HCT116 (cell line): ENCODE results near the gene LRIG3. TPM values are rescaled to one million over a fixed set of nuclear protein-coding genes. Genes with fewer than 3 reads are reported as not detected.

Source experiments
- ATAC-seq: fragments of 200-7000 bp; cut with Tn5 transposase; 2 replicates; pipeline ENCODE4 v1.9.1; 2020; ENCODE audit warnings: mild to moderate bottlenecking, moderate library complexity
- BruUV-seq: library from RNA; stranded (reverse); fragments of 400-500 nt; replicated peaks from 2 replicates; lab custom pipeline; 2021; lab: Mats Ljungman, UMichigan
- CTCF ChIA-PET: fragments of 300-600 bp; sonication (Branson Sonifier 250); formaldehyde crosslinking; loops from one replicate; lab custom pipeline; 2021; ENCODE audit warnings: antibody characterized with exemption; lab: Charles Lee
- POLR2A ChIA-PET: fragments of 300-600, 350-600 bp; sonication (Branson Sonifier 250); formaldehyde crosslinking; loops from one replicate; lab custom pipeline; 2021; ENCODE audit warnings: antibody characterized with exemption; lab: Charles Lee
- RAD21 ChIA-PET, 2 experiments: fragments of 300-600 bp; sonication (Branson Sonifier 250); formaldehyde crosslinking; loops; one replicate each; lab custom pipeline; 2023; ENCODE audit warnings: low total read pairs in 2 of 2; ENCODE audit not compliant: uncharacterized antibody in 2 of 2, unreplicated experiment in 2 of 2, low non-redundant PET in 1 of 2; lab: Charles Lee
- DNase-seq: peaks from one replicate; pipeline ENCODE4 v3.0.0-alpha.2; 2010; ENCODE audit warnings: low read depth, low spot score
- H2AFZ ChIP-seq: fragments of 200-600 bp; shearing (Covaris generic), sonication (generic); 2 replicates; pipeline ENCODE4 v1.6.1; 2017; ENCODE audit warnings: low read depth, mixed run types, mixed read lengths, antibody characterized with exemption, low read length; ENCODE audit not compliant: poor library complexity, severe bottlenecking
- H3K27ac ChIP-seq: 2 replicates; pipeline ENCODE4 v1.5.1; 2012; ENCODE audit warnings: low read depth, low read length
- H3K27me3 ChIP-seq: fragments of 200-600 bp; sonication (generic); 2 replicates; pipeline ENCODE4 v1.6.1; 2016; ENCODE audit warnings: mixed run types, low read length, mixed read lengths; ENCODE audit not compliant: insufficient read depth
- H3K36me3 ChIP-seq, 2 experiments: fragments of 200-500 bp in 1 of 2; fragments of 200-600 bp in 1 of 2; sonication (Bioruptor generic) in 1 of 2; sonication (generic) in 1 of 2; 2 replicates each; pipeline versions ENCODE4 v1.5.1 to v1.6.1; 2014 to 2016; ENCODE audit warnings: low read length in 2 of 2, inconsistent platforms in 1 of 2, mixed read lengths in 1 of 2, mixed run types in 1 of 2; ENCODE audit not compliant: insufficient read depth in 2 of 2, control insufficient read depth in 1 of 2
- H3K4me1 ChIP-seq, 2 experiments: fragments of 200-600 bp in 1 of 2; sonication (generic) in 1 of 2; 2 replicates each; pipeline versions ENCODE4 v1.5.1 to v1.6.1; 2012 to 2017; ENCODE audit warnings: low read length in 2 of 2, inconsistent platforms in 1 of 2, mild to moderate bottlenecking in 1 of 2, mixed read lengths in 1 of 2, mixed run types in 1 of 2, moderate library complexity in 1 of 2; ENCODE audit not compliant: insufficient read depth in 2 of 2, control insufficient read depth in 1 of 2
- H3K4me2 ChIP-seq: fragments of 200-600 bp; sonication (generic); 2 replicates; pipeline ENCODE4 v1.6.1; 2017; ENCODE audit warnings: mixed run types, low read length, mixed read lengths
- H3K4me3 ChIP-seq, 2 experiments: fragments of 200-600 bp in 1 of 2; sonication (generic) in 1 of 2; replicated peaks in 1 of 2; 2 replicates each; pipeline ENCODE4 v1.5.1; 2011 to 2016; ENCODE audit warnings: low read length in 2 of 2, control low read depth in 1 of 2, low read depth in 1 of 2, mild to moderate bottlenecking in 1 of 2, mixed read lengths in 1 of 2, mixed run types in 1 of 2
- H3K79me2 ChIP-seq: fragments of 200-600 bp; sonication (generic); 2 replicates; pipeline ENCODE4 v1.6.1; 2017; ENCODE audit warnings: mild to moderate bottlenecking, mixed run types, low read length, moderate library complexity, mixed read lengths; ENCODE audit not compliant: insufficient read depth
- H3K9ac ChIP-seq: fragments of 200-600 bp; sonication (generic); 2 replicates; pipeline ENCODE4 v1.6.1; 2016; ENCODE audit warnings: low read length, mixed read lengths
- H3K9me2 ChIP-seq: fragments of 200-600 bp; sonication (generic), shearing (Covaris generic); 2 replicates; pipeline ENCODE4 v1.6.1; 2017; ENCODE audit warnings: mixed run types, mild to moderate bottlenecking, moderate library complexity; ENCODE audit not compliant: insufficient read depth
- H3K9me3 ChIP-seq, 2 experiments: fragments of 200-500 bp in 1 of 2; fragments of 200-600 bp in 1 of 2; sonication (Bioruptor generic) in 1 of 2; sonication (generic) in 1 of 2; 2 replicates each; pipeline ENCODE4 v1.6.1; 2014 to 2017; ENCODE audit warnings: low read length in 2 of 2, mixed read lengths in 2 of 2, inconsistent platforms in 1 of 2, low read depth in 1 of 2, mild to moderate bottlenecking in 1 of 2, mixed run types in 1 of 2, moderate library complexity in 1 of 2; ENCODE audit not compliant: control insufficient read depth in 1 of 2, insufficient read depth in 1 of 2
- H4K20me1 ChIP-seq: fragments of 200-600 bp; sonication (generic), shearing (Covaris generic); 2 replicates; pipeline ENCODE4 v1.6.1; 2017; ENCODE audit warnings: mixed run types, mild to moderate bottlenecking, moderate library complexity; ENCODE audit not compliant: insufficient read depth
- CBX3 ChIP-seq: IDR thresholded peaks from 2 replicates; pipeline ENCODE4 v1.6.1; 2012; ENCODE audit warnings: low read depth
- EGR1 ChIP-seq: IDR thresholded peaks from 2 replicates; pipeline ENCODE4 v1.6.1; 2012; ENCODE audit warnings: low read depth
- ELF1 ChIP-seq: IDR thresholded peaks from 2 replicates; pipeline ENCODE4 v1.6.1; 2012; ENCODE audit warnings: low read depth, borderline replicate concordance
- EZH2 ChIP-seq: fragments of 200-600 bp; sonication (generic); IDR thresholded peaks from 2 replicates; pipeline ENCODE4 v1.6.1; 2017; ENCODE audit warnings: antibody characterized with exemption, mixed run types
- FOSL1 ChIP-seq: IDR thresholded peaks from 2 replicates; pipeline ENCODE4 v1.6.1; 2012; ENCODE audit warnings: low read depth
- JUND ChIP-seq: IDR thresholded peaks from 2 replicates; pipeline ENCODE4 v1.6.1; 2012
- POLR2A ChIP-seq: IDR thresholded peaks from 2 replicates; pipeline ENCODE4 v1.7.0; 2011; ENCODE audit warnings: borderline replicate concordance; ENCODE audit not compliant: insufficient read depth, insufficient read length; ENCODE audit errors: extremely low read depth
- POLR2AphosphoS5 ChIP-seq: IDR thresholded peaks from 2 replicates; pipeline ENCODE4 v1.6.1; 2011; ENCODE audit warnings: mild to moderate bottlenecking, low read depth, low read length, moderate library complexity
- RAD21 ChIP-seq: IDR thresholded peaks from 2 replicates; pipeline ENCODE4 v1.6.1; 2012; ENCODE audit warnings: low read depth, mild to moderate bottlenecking
- SIN3A ChIP-seq: IDR thresholded peaks from 2 replicates; pipeline ENCODE4 v1.6.1; 2012; ENCODE audit warnings: low read depth
- SP1 ChIP-seq: IDR thresholded peaks from 2 replicates; pipeline ENCODE4 v1.6.1; 2012; ENCODE audit warnings: low read depth
- SRF ChIP-seq: IDR thresholded peaks from 2 replicates; pipeline ENCODE4 v1.6.1; 2012; ENCODE audit warnings: low read depth
- TCF7L2 ChIP-seq: IDR thresholded peaks from 2 replicates; pipeline ENCODE4 v1.7.0; 2011; ENCODE audit warnings: borderline replicate concordance, inconsistent platforms; ENCODE audit not compliant: insufficient read depth, insufficient read length; ENCODE audit errors: extremely low read depth
- YY1 ChIP-seq: IDR thresholded peaks from 2 replicates; pipeline ENCODE4 v1.6.1; 2011; ENCODE audit warnings: low read length, low read depth, moderate library complexity, mild to moderate bottlenecking; ENCODE audit not compliant: insufficient replicate concordance; ENCODE audit errors: extremely low read depth
- ZFX ChIP-seq: fragments of 450-650 bp; IDR thresholded peaks from 2 replicates; pipeline ENCODE4 v1.6.1; 2017
- ZNF274 ChIP-seq: fragments of 200-500 bp; sonication (Bioruptor generic); IDR thresholded peaks from 2 replicates; pipeline ENCODE4 v1.6.1; 2014; ENCODE audit warnings: mild to moderate bottlenecking, low read depth, low read length, inconsistent platforms
- intact Hi-C: fragments of 100-400 bp; cut with micrococcal nuclease; formaldehyde crosslinking; loops from 2 replicates; pipeline ENCODE4 v1.10.0; 2022
- total RNA-seq: library from RNA; stranded (reverse); gene quantifications from one replicate; pipeline ENCODE4 v1.2.1, GENCODE V29; 2021; ENCODE audit not compliant: unreplicated experiment
- TF ChIP-seq, protein P1 (sequence below): IDR thresholded peaks from 2 replicates; pipeline ENCODE4 v1.6.1; 2012; ENCODE audit warnings: low read depth
- TF ChIP-seq, protein P2 (sequence below): IDR thresholded peaks from 2 replicates; pipeline ENCODE4 v1.6.1; 2011; ENCODE audit warnings: mild to moderate bottlenecking, low read length, moderate library complexity; ENCODE audit not compliant: insufficient replicate concordance; ENCODE audit errors: extremely low read depth
- TF ChIP-seq, protein P3 (sequence below): IDR thresholded peaks from 2 replicates; pipeline ENCODE4 v1.6.1; 2012
- TF ChIP-seq, protein P4 (sequence below), 3 experiments: fragments of 200-600 bp in 1 of 3; sonication (generic) in 1 of 3; IDR thresholded peaks in 2 of 3; conservative IDR thresholded peaks in 1 of 3; 2 replicates each; pipeline ENCODE4 v1.5.1; 2012 to 2017; ENCODE audit warnings: low read depth in 2 of 3, low read length in 2 of 3, antibody characterized with exemption in 1 of 3, borderline replicate concordance in 1 of 3, control low read depth in 1 of 3, mild to moderate bottlenecking in 1 of 3, mixed read lengths in 1 of 3, mixed run types in 1 of 3, moderate library complexity in 1 of 3; ENCODE audit not compliant: insufficient read depth in 1 of 3

The LRIG3 gene
- total RNA-seq, 1 experiment from 2014 or later: 11.1 TPM

DNA sequence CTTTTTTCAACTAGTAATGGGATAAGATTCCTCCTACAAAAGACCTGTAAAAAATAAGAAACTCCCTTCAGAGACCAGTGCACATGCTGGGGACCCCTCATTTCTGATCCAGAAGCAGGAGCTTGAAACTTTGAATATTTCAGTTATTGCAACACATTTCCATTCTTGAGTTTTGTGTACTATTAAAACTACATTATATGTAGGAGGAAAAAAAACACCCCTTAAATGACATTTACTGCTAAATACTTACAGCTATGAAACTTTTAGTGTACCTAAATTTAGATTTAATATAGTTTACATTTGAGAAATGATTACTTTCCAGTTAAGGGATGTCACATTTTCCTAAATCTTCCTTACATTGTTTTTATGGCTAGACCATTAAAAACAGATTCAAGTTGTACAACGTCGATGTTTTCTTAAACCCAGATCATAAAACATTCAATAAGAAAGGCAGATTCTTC lies 4.1 kb downstream of the LRIG3 start:
- intact Hi-C loops: no loop called here
- ChIA-PET RAD21 (no interaction called here), POLR2A (no interaction called here), CTCF (no interaction called here)
- H3K4me2 ChIP-seq: no peak overlapping the region
- no peak overlapping the region for H3K9ac ChIP-seq
- H3K27me3 ChIP-seq: no peaks in the 10 kb centered on the region
- no peaks in the 10 kb centered on the region for H4K20me1 ChIP-seq
- peaks cover 53% of the 10 kb centered on the region for H3K79me2 ChIP-seq
- no peaks in the 10 kb centered on the region for H3K9me2 ChIP-seq
- TF ChIP-seq, protein P1, sequence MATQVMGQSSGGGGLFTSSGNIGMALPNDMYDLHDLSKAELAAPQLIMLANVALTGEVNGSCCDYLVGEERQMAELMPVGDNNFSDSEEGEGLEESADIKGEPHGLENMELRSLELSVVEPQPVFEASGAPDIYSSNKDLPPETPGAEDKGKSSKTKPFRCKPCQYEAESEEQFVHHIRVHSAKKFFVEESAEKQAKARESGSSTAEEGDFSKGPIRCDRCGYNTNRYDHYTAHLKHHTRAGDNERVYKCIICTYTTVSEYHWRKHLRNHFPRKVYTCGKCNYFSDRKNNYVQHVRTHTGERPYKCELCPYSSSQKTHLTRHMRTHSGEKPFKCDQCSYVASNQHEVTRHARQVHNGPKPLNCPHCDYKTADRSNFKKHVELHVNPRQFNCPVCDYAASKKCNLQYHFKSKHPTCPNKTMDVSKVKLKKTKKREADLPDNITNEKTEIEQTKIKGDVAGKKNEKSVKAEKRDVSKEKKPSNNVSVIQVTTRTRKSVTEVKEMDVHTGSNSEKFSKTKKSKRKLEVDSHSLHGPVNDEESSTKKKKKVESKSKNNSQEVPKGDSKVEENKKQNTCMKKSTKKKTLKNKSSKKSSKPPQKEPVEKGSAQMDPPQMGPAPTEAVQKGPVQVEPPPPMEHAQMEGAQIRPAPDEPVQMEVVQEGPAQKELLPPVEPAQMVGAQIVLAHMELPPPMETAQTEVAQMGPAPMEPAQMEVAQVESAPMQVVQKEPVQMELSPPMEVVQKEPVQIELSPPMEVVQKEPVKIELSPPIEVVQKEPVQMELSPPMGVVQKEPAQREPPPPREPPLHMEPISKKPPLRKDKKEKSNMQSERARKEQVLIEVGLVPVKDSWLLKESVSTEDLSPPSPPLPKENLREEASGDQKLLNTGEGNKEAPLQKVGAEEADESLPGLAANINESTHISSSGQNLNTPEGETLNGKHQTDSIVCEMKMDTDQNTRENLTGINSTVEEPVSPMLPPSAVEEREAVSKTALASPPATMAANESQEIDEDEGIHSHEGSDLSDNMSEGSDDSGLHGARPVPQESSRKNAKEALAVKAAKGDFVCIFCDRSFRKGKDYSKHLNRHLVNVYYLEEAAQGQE: no peak
- TF ChIP-seq ZFX (no peak), POLR2AphosphoS5 (no peak), ELF1 (no peak), POLR2A (no peak), FOSL1 (no peak), YY1 (no peak), SIN3A (no peak), ZNF274 (no peak), RAD21 (no peak), JUND (no peak), SP1 (no peak), SRF (no peak), TCF7L2 (no peak), EGR1 (no peak), EZH2 (no peak), CBX3 (no peak)
- TF ChIP-seq, protein P2, sequence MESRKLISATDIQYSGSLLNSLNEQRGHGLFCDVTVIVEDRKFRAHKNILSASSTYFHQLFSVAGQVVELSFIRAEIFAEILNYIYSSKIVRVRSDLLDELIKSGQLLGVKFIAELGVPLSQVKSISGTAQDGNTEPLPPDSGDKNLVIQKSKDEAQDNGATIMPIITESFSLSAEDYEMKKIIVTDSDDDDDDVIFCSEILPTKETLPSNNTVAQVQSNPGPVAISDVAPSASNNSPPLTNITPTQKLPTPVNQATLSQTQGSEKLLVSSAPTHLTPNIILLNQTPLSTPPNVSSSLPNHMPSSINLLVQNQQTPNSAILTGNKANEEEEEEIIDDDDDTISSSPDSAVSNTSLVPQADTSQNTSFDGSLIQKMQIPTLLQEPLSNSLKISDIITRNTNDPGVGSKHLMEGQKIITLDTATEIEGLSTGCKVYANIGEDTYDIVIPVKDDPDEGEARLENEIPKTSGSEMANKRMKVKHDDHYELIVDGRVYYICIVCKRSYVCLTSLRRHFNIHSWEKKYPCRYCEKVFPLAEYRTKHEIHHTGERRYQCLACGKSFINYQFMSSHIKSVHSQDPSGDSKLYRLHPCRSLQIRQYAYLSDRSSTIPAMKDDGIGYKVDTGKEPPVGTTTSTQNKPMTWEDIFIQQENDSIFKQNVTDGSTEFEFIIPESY: no peak
- TF ChIP-seq, protein P3, sequence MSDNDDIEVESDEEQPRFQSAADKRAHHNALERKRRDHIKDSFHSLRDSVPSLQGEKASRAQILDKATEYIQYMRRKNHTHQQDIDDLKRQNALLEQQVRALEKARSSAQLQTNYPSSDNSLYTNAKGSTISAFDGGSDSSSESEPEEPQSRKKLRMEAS: no peak
- TF ChIP-seq, protein P4, sequence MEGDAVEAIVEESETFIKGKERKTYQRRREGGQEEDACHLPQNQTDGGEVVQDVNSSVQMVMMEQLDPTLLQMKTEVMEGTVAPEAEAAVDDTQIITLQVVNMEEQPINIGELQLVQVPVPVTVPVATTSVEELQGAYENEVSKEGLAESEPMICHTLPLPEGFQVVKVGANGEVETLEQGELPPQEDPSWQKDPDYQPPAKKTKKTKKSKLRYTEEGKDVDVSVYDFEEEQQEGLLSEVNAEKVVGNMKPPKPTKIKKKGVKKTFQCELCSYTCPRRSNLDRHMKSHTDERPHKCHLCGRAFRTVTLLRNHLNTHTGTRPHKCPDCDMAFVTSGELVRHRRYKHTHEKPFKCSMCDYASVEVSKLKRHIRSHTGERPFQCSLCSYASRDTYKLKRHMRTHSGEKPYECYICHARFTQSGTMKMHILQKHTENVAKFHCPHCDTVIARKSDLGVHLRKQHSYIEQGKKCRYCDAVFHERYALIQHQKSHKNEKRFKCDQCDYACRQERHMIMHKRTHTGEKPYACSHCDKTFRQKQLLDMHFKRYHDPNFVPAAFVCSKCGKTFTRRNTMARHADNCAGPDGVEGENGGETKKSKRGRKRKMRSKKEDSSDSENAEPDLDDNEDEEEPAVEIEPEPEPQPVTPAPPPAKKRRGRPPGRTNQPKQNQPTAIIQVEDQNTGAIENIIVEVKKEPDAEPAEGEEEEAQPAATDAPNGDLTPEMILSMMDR (IDR thresholded peaks at IDR 0.05 in 2 of 3, conservative IDR thresholded peaks at IDR 0.05 in 1 of 3; ENCODE audit: borderline replicate concordance in 1 of 3, insufficient read depth in 1 of 3, low read depth in 2 of 3, low read length in 2 of 3): no peak
- no TSS peak for BruUV-seq
- H3K4me3 ChIP-seq: no peak overlapping the region
- H3K27ac ChIP-seq: no peak overlapping the region
- peaks cover 4 to 14% of the 10 kb centered on the region in 2 experiments; a peak in 3 of 4 replicates for H3K4me1 ChIP-seq
- DNase-seq: no peak
- H3K36me3 ChIP-seq: no peaks in the 10 kb centered on the region
- H3K9me3 ChIP-seq: no peaks in the 10 kb centered on the region
- no peak for ATAC-seq
- H2AFZ ChIP-seq: no peak overlapping the region
